NCI-H2081 treated with DMSO at 0.1 percent for 48 hours (cell line): Measurements from ENCODE around the gene SLC9C2.
"Not testable (repeated sequence)": the region's sequence is repeated elsewhere in the genome, so short reads cannot be mapped to it uniquely, and the experiment has no call there.

Source experiments
- DNase-seq: peaks from one replicate; lab custom pipeline; 2025; lab: John Stamatoyannopoulos, UW

Gene SLC9C2

GRCh38 chr1:173581383-173582079, 21.3 kb downstream of the SLC9C2 start:
- DNase-seq = no peak

GRCh38 chr1:173580658-173581057, 22.2 kb downstream of the SLC9C2 start:
- DNase-seq = no peak

DNA sequence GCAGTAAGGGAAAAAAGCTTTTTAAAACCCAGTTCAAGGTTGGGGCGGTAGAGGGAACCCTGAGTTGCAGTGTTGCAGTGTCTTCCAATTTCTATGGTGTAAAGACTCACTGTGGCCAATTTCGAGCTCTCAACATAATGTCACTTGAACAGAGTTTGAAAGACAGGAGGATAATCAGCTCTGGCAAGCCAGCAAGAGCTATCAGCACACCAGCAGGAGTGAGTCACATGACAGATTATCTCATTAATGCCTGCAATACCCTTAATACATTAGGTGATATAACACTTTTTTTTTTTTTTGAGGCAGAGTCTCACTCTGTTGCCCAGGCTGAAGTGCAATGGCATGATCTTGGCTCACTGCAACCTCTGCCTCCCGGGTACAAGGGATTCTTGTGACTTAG, 22.8 kb downstream of the SLC9C2 start:
- no peak for DNase-seq

- DNase-seq = no peak
Measured at GRCh38 chr1:173573596-173573995, 29.3 kb downstream of the SLC9C2 start.

- DNase-seq = no peak
Measured at GRCh38 chr1:173572201-173572873, 30.5 kb downstream of the SLC9C2 start.

DNA sequence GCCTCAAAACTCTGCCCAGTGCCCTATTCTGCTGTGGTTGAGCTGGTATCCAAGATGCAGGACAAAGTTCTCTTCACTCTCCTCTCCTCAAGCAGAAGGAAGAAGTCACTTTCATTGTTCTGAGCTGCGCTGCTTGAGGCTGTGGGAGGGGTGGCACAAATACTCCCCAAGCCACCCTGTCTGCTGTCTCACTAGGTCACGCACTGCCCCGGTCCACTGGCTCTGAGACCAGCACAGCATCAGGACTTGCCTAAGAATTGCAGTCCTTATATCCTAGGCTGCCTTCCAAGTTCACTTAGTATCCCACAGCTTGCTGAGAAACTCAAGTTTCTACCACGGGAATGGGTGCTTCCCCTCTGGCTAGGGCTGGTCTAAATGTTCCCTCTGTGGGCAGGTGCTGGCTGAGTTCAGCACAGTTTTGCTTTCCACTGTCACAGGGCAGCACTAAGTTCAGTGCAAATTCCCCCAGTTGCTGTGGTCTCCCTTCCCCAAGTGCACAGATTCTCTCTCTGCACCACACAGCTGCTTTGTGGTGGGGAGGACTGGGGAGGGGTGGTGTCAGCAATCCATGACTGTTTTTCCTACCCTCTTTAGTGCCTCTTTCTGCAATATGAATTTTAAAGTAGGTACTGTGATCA, 32.4 kb downstream of the SLC9C2 start:
- no peak for DNase-seq

GRCh38 chr1:173568483-173568882, 34.4 kb downstream of the SLC9C2 start:
- DNase-seq = no peak

DNA sequence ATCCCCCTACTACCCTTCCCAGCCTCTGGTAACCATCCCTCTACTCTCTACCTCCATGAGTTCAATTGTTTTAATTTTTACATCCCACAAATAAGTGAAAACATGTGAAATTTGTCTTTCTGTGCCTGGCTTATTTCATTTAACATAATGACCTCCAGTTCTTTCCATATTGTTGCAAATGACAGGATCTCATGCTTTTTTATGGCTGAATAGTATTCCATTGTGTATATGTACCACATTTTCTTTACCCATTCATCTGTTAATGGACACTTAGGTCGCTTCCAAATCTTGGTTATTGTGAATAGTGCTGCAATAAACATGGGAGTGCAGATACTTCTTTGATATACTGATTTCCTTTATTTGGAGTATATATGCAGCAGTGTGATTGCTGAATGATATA, 39.0 kb downstream of the SLC9C2 start:
- not testable (repeated sequence) for DNase-seq

GRCh38 chr1:173562813-173563212, 40.1 kb downstream of the SLC9C2 start:
- DNase-seq = no peak

DNA sequence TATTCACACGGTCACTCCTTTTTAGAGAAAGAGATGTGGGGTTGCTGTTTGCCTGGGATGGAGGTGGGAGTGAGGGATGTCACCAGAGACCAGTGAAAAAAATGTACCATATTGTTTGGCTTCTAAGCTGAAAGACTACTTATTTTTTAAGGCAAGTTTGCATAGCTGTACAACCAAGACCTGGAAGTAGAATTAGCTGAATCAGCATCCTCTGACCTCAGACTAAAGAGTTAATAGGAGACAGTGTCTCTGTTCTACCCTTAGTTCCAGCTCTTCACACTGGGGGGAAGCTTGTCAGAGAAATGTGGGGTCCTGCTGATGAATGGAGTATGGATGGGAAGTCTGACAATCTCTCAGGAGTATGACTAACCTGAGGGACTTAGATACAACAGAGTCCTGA, 41.6 kb downstream of the SLC9C2 start:
- DNase-seq = no peak

DNA sequence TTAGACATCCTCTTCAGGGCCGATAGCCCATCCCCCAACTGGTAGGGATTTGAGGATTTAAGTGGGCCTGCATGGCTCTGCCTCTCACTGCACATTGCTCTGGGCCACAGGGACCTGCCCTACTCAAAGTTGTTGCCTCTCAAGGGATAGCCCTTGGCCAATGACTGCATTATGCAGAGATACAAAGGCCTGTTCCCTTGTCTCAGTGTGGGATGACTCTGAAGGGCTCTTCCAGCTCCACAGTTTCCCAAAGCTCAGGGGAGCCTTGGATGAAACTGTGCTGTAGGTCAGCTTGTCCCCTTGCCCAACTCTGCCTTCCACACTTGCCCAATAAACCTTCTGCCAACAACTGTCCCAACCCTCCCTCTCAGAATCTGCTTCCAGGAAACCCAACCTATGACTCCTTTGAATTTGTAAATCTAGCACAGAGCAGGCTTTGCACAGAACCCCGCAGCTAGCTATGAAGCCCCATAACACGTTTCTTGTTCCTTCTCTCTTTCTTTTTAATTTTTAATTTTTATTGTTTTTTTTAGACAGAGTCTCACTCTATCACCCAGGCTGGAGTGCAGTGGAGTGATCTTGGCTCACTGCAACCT, 42.5 kb downstream of the SLC9C2 start:
- DNase-seq = no peak

DNA sequence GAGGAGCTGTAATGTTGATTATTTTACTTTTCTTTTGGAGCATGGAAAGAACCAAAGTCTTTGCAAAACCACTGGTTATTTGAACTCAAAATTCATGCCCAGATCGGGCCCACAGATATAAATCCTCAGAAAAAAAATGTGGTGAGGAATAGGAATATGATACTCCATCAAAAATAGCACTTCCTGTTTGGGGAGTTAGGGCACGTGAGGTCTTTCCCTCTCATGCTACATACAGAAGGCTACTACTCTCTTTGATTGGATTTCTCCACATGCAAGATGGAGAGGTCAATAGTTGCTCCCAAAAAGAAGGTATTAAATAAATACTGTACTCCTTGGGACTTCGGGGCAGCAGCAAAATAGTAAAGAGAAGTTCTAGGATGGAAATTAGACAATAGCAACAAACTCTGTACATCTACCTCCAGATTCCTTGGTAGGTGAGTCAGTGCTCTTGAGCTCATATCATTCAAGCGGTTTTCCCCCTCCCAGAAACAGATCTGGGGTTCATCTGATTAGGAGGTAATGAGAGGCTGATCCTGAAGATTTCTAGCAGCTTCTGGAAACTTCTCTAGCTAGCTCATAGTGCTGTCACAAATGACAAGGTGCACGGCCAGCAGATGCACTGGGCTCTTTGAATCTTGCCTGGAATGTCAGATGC, 47.1 kb downstream of the SLC9C2 start:
- no peak for DNase-seq

GRCh38 chr1:173554541-173555250, 48.2 kb downstream of the SLC9C2 start:
- no peak for DNase-seq

- DNase-seq = no peak
Measured at GRCh38 chr1:173554089-173554488, 48.8 kb downstream of the SLC9C2 start.

GRCh38 chr1:173553312-173553711, 49.6 kb downstream of the SLC9C2 start:
- DNase-seq = no peak

- no peak for DNase-seq
Measured at GRCh38 chr1:173551699-173552098, 51.2 kb downstream of the SLC9C2 start.

DNA sequence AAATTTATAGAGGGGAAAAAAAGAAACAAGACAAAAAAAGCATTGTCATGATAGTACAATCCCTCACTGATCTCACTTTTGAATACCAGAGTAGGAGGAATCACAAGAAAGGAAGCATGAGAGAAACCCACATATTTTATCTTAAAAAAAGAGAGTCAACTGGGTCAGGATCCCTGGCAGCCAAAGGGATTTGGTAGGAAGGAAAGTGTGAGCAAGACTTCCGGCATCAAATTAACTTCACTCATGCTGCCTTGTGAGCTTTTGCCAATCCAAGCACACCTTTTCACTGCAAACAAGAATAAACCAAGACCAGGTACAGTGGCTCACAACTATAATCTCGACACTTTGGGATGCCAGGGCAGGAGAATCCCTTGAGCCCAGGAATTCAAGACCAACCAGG, 53.1 kb downstream of the SLC9C2 start:
- no peak for DNase-seq

- no peak for DNase-seq
Measured at GRCh38 chr1:173545688-173546087, 57.2 kb downstream of the SLC9C2 start.

DNA sequence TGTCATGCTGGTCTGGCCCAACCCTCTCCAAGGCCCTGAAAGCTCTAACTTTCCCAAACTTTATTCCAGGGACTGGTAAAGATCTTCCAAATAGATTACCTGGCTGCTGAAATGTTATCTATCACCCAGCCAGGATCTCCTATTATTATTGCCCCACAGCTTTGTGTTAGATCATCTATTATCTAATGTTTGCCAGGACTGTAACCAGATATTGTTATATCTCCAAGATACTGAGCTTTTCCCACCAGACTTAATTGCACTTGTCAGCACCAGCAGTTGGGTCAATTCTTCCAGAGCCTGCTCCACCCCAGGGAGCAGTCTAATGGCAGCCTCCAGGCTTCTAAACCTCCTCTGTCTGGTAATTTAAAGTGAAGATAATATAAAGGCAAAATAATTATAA, 66.6 kb downstream of the SLC9C2 start:
- DNase-seq = no peak

DNA sequence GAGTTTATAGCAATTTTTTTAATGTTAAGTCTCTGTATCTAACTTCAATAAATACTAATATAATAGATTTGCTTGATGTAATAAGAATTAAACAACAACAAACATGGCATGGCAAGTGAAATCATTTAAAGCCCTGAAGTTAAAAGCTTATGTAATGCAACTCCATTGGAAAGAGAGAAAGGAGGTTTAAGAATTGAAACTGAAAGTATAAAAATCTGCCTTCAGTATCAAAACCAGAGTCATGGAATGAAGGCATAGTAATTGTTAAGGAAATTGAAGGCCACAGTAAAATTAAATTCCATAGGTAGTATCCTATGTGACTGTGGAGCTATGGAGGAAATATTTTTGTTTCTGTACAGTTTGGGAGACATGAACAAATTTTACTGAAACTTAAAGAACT, 70.6 kb downstream of the SLC9C2 start:
- no peak for DNase-seq

DNA sequence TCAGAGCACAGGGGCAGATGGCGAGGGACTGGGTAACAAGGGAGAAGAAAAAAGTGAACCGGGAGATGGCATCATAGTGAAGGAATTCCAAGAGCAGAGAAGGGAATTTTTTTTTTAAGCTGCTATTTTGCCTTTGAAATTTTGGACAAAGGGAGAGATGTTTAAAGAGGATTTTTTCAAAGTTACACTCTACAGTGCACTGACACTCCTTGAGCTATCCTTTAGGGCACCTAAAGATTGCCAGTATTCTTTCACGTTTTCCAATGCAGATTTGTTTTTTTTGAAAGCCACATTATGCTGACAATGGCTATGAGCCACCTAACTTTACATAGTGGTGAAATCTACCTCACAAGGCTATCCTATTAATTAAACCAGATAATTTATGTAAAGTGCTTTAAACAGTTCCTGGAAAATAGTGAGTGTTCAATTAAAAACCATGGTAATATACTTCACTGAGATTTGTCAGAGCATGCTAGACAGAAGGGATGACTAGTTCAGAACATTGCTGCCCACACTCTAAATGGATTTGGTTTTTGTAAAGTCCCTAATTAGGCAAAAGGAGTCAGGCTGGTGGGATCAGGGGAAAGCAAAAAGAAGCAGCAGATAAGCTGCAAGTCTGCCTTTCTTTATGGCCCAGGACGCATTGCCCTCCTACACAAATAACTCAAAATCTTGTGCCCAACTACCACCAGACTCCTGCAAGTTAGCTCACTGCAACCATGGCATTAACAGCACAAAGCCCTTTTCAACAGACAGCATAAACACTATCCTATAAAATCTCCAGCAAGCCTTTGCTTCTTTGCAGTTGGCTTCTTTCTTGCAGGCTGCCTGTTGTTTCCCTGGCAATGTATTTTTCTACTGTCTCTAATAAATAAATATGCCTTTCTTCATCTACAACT, 71.8 kb downstream of the SLC9C2 start:
- no peak for DNase-seq
